ENCODE results near the gene CCDC69. TPM values are rescaled to one million over a fixed set of nuclear protein-coding genes. Genes with fewer than 3 reads are reported as not detected.

Gene CCDC69
- total and polyA plus RNA-seq, 10 of the 15 experiments (the other 5 are each of a cell fraction or from before 2014, with no cell fraction given) = 13.5 to 106 (median 70.1) TPM

GRCh38 chr5:151270599-151270998 is 46.7 kb upstream of the CCDC69 start (continued):
- TF ChIP-seq ATF2 (IDR thresholded peaks at IDR 0.05; ENCODE audit: low read length) (peak; percentile 76), ZZZ3 (IDR thresholded peaks at IDR 0.05; ENCODE audit: control insufficient read depth, insufficient read length, low read depth) (no peak), NR2F1 (conservative IDR thresholded peaks at IDR 0.05) (peak; percentile 92), POU2F2 (IDR thresholded peaks at IDR 0.05; ENCODE audit: borderline replicate concordance, low read depth, low read length) (no peak), MEF2B (IDR thresholded peaks at IDR 0.05; ENCODE audit: partially characterized antibody, poor library complexity, severe bottlenecking) (no peak), STAT3 (IDR thresholded peaks at IDR 0.05; ENCODE audit: low read depth, low read length) (no peak), MEF2A (IDR thresholded peaks at IDR 0.05; ENCODE audit: insufficient read depth, low read depth, low read length) (0 out of 2 replicates have a peak, but pooled peaks have one; percentile 8), NKRF (conservative IDR thresholded peaks at IDR 0.05) (no peak), SMAD1 (IDR thresholded peaks at IDR 0.05; ENCODE audit: low read depth, partially characterized antibody) (no peak), JUNB (IDR thresholded peaks at IDR 0.05) (peak; percentile 76), IRF5 (IDR thresholded peaks at IDR 0.05; ENCODE audit: borderline replicate concordance) (no peak), E2F8 (IDR thresholded peaks at IDR 0.05; ENCODE audit: low read depth, partially characterized antibody) (no peak), CREB1 (IDR thresholded peaks at IDR 0.05; ENCODE audit: low read depth) (peak; percentile 69), MYB (IDR thresholded peaks at IDR 0.05; ENCODE audit: borderline replicate concordance, low read depth, low read length) (no peak), ZNF217 (IDR thresholded peaks at IDR 0.05) (no peak), LARP7 (IDR thresholded peaks at IDR 0.05) (no peak), USF2 (IDR thresholded peaks at IDR 0.05; ENCODE audit: borderline replicate concordance, low read depth, low read length) (no peak), RAD51 (IDR thresholded peaks at IDR 0.05) (no peak), MYC (IDR thresholded peaks at IDR 0.05; ENCODE audit: insufficient read depth, insufficient read length, insufficient replicate concordance, low read length, severe bottlenecking) (no peak), MTA3 (IDR thresholded peaks at IDR 0.05; ENCODE audit: borderline replicate concordance, low read length) (no peak), CBX3 (IDR thresholded peaks at IDR 0.05; ENCODE audit: borderline replicate concordance, low read depth) (no peak), CREM (IDR thresholded peaks at IDR 0.05; ENCODE audit: low read depth) (peak; percentile 70), RELA (IDR thresholded peaks at IDR 0.05; ENCODE audit: borderline replicate concordance, partially characterized antibody) (peak; percentile 81), RBBP5 (conservative IDR thresholded peaks at IDR 0.05) (no peak), NBN (IDR thresholded peaks at IDR 0.05) (0 out of 2 replicates have a peak, but pooled peaks have one; percentile 19)

Measured in GM12878 (cell line).